Activated T-helper 9 cell treated with anti-CD3 and anti-CD28 coated beads, Interleukin-2, amount 50 U/mL, for 16 hours (primary cell): ENCODE measurements around the gene PPP5C.
"Not testable (repeated sequence)": the region's sequence is repeated elsewhere in the genome, so short reads cannot be mapped to it uniquely, and the experiment has no call there.

Experiments used
- DNase-seq: peaks from one replicate; pipeline ENCODE4 v3.0.0-alpha.2; 2020; ENCODE audit warnings: low read depth

PPP5C gene

GRCh38 chr19:46435689-46436088 lies 88.8 kb downstream of the PPP5C start:
- not testable (repeated sequence) for DNase-seq
